Measurements from ENCODE around the gene NOTCH1. TPM values are rescaled to one million over a fixed set of nuclear protein-coding genes. Genes with fewer than 3 reads are reported as not detected.

Gene NOTCH1
- total RNA-seq, 1 experiment from 2014 or later, result 95.6 TPM

DNA sequence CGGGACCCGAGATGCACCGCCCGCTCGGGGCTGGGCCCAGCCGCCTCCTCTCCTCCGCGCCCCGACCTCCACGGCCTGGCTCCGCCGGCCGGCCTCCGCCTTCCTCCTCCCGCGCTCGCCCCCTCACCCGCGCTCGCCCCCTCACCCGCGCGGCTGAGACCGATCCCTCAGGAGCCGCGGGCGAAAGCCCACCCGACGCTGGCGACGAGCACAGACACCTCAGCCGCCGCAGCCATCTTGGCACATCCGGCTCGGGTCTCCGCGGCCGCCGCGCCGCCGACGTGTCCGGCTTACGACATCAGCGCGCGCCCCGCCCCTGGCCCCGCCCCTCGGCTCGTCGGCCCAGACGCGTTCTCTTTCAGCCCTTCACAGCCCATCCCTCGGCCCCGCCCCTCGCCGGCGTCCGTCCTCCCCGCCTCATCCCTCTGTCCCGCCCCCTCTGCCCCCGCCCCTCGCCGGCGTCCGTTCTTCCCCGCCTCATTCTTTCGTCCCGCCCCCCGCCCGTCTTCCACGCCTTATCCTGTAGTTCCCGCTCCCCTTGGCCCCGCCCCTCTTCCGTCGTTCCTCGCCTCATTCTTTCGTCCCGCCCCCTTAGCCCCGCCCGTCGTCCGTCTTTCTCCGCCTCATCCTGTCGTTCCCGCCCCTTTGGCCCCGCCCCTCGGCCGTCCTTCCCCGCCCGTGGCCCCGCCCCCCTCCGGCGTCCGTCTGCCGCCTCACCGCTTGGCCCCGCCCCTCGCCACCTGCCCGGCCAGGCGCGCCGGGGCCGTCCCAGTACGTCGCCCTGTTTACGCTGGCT, 62.9 kb downstream of the NOTCH1 start, which contains the start of gene SEC16A (continued):
- TF ChIP-seq, protein P1, sequence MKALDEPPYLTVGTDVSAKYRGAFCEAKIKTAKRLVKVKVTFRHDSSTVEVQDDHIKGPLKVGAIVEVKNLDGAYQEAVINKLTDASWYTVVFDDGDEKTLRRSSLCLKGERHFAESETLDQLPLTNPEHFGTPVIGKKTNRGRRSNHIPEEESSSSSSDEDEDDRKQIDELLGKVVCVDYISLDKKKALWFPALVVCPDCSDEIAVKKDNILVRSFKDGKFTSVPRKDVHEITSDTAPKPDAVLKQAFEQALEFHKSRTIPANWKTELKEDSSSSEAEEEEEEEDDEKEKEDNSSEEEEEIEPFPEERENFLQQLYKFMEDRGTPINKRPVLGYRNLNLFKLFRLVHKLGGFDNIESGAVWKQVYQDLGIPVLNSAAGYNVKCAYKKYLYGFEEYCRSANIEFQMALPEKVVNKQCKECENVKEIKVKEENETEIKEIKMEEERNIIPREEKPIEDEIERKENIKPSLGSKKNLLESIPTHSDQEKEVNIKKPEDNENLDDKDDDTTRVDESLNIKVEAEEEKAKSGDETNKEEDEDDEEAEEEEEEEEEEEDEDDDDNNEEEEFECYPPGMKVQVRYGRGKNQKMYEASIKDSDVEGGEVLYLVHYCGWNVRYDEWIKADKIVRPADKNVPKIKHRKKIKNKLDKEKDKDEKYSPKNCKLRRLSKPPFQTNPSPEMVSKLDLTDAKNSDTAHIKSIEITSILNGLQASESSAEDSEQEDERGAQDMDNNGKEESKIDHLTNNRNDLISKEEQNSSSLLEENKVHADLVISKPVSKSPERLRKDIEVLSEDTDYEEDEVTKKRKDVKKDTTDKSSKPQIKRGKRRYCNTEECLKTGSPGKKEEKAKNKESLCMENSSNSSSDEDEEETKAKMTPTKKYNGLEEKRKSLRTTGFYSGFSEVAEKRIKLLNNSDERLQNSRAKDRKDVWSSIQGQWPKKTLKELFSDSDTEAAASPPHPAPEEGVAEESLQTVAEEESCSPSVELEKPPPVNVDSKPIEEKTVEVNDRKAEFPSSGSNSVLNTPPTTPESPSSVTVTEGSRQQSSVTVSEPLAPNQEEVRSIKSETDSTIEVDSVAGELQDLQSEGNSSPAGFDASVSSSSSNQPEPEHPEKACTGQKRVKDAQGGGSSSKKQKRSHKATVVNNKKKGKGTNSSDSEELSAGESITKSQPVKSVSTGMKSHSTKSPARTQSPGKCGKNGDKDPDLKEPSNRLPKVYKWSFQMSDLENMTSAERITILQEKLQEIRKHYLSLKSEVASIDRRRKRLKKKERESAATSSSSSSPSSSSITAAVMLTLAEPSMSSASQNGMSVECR (CRISPR knock-in tag; IDR thresholded peaks at IDR 0.05; ENCODE audit: borderline replicate concordance), result no peak
- TF ChIP-seq OVOL2 (CRISPR knock-in tag; IDR thresholded peaks at IDR 0.05; ENCODE audit: borderline replicate concordance), result no peak
- TF ChIP-seq ETV6 (CRISPR knock-in tag; IDR thresholded peaks at IDR 0.05), result peak; percentile 38; the same call in 1 of the 2 replicates
- TF ChIP-seq, protein P2, sequence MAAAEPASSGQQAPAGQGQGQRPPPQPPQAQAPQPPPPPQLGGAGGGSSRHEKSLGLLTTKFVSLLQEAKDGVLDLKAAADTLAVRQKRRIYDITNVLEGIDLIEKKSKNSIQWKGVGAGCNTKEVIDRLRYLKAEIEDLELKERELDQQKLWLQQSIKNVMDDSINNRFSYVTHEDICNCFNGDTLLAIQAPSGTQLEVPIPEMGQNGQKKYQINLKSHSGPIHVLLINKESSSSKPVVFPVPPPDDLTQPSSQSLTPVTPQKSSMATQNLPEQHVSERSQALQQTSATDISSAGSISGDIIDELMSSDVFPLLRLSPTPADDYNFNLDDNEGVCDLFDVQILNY (CRISPR knock-in tag; IDR thresholded peaks at IDR 0.05), result 0 out of 2 replicates have a peak, but pooled peaks have one; percentile 50
- TF ChIP-seq TEAD4 (CRISPR knock-in tag; IDR thresholded peaks at IDR 0.05), result no peak
- TF ChIP-seq SP1 (CRISPR knock-in tag; conservative IDR thresholded peaks at IDR 0.05), result peak; percentile 100
- peak; percentile 89; the same call in 1 of the 2 replicates for TF ChIP-seq PRRX2 (CRISPR knock-in tag; IDR thresholded peaks at IDR 0.05)
- TF ChIP-seq, protein P3, sequence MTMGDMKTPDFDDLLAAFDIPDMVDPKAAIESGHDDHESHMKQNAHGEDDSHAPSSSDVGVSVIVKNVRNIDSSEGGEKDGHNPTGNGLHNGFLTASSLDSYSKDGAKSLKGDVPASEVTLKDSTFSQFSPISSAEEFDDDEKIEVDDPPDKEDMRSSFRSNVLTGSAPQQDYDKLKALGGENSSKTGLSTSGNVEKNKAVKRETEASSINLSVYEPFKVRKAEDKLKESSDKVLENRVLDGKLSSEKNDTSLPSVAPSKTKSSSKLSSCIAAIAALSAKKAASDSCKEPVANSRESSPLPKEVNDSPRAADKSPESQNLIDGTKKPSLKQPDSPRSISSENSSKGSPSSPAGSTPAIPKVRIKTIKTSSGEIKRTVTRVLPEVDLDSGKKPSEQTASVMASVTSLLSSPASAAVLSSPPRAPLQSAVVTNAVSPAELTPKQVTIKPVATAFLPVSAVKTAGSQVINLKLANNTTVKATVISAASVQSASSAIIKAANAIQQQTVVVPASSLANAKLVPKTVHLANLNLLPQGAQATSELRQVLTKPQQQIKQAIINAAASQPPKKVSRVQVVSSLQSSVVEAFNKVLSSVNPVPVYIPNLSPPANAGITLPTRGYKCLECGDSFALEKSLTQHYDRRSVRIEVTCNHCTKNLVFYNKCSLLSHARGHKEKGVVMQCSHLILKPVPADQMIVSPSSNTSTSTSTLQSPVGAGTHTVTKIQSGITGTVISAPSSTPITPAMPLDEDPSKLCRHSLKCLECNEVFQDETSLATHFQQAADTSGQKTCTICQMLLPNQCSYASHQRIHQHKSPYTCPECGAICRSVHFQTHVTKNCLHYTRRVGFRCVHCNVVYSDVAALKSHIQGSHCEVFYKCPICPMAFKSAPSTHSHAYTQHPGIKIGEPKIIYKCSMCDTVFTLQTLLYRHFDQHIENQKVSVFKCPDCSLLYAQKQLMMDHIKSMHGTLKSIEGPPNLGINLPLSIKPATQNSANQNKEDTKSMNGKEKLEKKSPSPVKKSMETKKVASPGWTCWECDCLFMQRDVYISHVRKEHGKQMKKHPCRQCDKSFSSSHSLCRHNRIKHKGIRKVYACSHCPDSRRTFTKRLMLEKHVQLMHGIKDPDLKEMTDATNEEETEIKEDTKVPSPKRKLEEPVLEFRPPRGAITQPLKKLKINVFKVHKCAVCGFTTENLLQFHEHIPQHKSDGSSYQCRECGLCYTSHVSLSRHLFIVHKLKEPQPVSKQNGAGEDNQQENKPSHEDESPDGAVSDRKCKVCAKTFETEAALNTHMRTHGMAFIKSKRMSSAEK (CRISPR knock-in tag; IDR thresholded peaks at IDR 0.05; ENCODE audit: borderline replicate concordance), result 0 out of 2 replicates have a peak, but pooled peaks have one; percentile 45
- 0 out of 2 replicates have a peak, but pooled peaks have one; percentile 37 for TF ChIP-seq NFYB (CRISPR knock-in tag; conservative IDR thresholded peaks at IDR 0.05; ENCODE audit: low read depth)
- 0 out of 2 replicates have a peak, but pooled peaks have one; percentile 24 for TF ChIP-seq TEAD1 (CRISPR knock-in tag; IDR thresholded peaks at IDR 0.05)
- TF ChIP-seq, protein P4, sequence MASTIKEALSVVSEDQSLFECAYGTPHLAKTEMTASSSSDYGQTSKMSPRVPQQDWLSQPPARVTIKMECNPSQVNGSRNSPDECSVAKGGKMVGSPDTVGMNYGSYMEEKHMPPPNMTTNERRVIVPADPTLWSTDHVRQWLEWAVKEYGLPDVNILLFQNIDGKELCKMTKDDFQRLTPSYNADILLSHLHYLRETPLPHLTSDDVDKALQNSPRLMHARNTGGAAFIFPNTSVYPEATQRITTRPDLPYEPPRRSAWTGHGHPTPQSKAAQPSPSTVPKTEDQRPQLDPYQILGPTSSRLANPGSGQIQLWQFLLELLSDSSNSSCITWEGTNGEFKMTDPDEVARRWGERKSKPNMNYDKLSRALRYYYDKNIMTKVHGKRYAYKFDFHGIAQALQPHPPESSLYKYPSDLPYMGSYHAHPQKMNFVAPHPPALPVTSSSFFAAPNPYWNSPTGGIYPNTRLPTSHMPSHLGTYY (CRISPR knock-in tag; IDR thresholded peaks at IDR 0.05), result 0 out of 2 replicates have a peak, but pooled peaks have one; percentile 32
- 0 out of 2 replicates have a peak, but pooled peaks have one; percentile 53 for TF ChIP-seq RORB (CRISPR knock-in tag; IDR thresholded peaks at IDR 0.05)
- TF ChIP-seq, protein P5, sequence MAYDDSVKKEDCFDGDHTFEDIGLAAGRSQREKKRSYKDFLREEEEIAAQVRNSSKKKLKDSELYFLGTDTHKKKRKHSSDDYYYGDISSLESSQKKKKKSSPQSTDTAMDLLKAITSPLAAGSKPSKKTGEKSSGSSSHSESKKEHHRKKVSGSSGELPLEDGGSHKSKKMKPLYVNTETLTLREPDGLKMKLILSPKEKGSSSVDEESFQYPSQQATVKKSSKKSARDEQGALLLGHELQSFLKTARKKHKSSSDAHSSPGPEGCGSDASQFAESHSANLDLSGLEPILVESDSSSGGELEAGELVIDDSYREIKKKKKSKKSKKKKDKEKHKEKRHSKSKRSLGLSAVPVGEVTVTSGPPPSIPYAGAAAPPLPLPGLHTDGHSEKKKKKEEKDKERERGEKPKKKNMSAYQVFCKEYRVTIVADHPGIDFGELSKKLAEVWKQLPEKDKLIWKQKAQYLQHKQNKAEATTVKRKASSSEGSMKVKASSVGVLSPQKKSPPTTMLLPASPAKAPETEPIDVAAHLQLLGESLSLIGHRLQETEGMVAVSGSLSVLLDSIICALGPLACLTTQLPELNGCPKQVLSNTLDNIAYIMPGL (CRISPR knock-in tag; IDR thresholded peaks at IDR 0.05), result peak; percentile 51; the same call in 1 of the 2 replicates
- TF ChIP-seq, protein P6, sequence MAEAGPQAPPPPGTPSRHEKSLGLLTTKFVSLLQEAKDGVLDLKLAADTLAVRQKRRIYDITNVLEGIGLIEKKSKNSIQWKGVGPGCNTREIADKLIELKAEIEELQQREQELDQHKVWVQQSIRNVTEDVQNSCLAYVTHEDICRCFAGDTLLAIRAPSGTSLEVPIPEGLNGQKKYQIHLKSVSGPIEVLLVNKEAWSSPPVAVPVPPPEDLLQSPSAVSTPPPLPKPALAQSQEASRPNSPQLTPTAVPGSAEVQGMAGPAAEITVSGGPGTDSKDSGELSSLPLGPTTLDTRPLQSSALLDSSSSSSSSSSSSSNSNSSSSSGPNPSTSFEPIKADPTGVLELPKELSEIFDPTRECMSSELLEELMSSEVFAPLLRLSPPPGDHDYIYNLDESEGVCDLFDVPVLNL (CRISPR knock-in tag; IDR thresholded peaks at IDR 0.05; ENCODE audit: borderline replicate concordance, low read depth), result 0 out of 2 replicates have a peak, but pooled peaks have one; percentile 63
- TF ChIP-seq EMX1 (CRISPR knock-in tag; IDR thresholded peaks at IDR 0.05), result 0 out of 2 replicates have a peak, but pooled peaks have one; percentile 33
- TF ChIP-seq FOXP1 (CRISPR knock-in tag; IDR thresholded peaks at IDR 0.05; ENCODE audit: borderline replicate concordance), result peak; percentile 87
- TF ChIP-seq, protein P7, sequence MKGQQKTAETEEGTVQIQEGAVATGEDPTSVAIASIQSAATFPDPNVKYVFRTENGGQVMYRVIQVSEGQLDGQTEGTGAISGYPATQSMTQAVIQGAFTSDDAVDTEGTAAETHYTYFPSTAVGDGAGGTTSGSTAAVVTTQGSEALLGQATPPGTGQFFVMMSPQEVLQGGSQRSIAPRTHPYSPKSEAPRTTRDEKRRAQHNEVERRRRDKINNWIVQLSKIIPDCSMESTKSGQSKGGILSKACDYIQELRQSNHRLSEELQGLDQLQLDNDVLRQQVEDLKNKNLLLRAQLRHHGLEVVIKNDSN (CRISPR knock-in tag; IDR thresholded peaks at IDR 0.05), result 0 out of 2 replicates have a peak, but pooled peaks have one; percentile 20
- TF ChIP-seq FOXK1 (CRISPR knock-in tag; IDR thresholded peaks at IDR 0.05), result peak; percentile 77

Measured in WTC11 (cell line).